Measurements from ENCODE around the gene RIT2.
"Not testable (repeated sequence)": the region's sequence is repeated elsewhere in the genome, so short reads cannot be mapped to it uniquely, and the experiment has no call there.

Gene RIT2

DNA sequence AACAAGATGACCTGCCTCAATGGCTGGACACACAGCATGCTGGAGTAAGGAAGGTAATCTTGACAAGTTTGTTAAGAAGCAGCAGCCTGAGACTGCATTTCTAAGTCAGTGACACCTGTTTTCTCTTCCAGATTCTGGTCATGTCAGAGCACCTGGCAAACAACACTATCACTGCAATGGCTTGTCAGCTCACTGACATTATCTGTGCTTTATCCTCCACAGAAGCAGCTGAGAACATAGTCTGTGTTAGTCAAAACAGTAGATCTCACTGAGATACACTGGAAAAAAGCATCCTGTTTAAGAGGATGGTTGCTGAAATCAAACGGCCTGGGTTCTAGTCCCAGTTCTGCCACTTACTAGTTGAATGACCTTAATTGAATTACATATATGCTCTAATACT, 355.2 kb downstream of the RIT2 start:
- no peak for DNase-seq (ENCODE audit: low read depth in 2 of 2)

DNA sequence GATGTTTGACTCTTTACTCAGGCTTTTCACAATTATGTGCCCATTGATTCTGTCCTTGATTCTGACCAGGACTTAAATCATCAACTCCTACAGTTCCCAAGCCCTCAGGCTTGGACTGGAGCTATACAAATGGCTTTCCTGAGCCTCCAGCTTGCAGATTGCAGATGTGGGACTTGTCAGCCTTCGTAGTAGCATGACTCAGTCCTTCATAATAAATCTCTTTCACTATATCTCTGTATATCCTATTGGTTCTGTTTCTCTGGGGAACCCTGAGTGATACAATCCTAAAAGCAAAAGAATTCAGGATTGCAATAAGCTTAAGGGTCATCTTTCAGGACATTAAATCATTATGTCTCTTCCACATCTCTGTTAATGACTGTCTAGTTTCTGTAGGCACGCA, 356.6 kb downstream of the RIT2 start:
- no peak for DNase-seq (ENCODE audit: low read depth in 2 of 2)

- no peak for DNase-seq (ENCODE audit: low read depth in 2 of 2)
Observed at GRCh38 chr18:42756214-42756613, 359.3 kb downstream of the RIT2 start.

GRCh38 chr18:42752916-42753315, 362.6 kb downstream of the RIT2 start:
- DNase-seq (ENCODE audit: low read depth in 2 of 2) = no peak

DNA sequence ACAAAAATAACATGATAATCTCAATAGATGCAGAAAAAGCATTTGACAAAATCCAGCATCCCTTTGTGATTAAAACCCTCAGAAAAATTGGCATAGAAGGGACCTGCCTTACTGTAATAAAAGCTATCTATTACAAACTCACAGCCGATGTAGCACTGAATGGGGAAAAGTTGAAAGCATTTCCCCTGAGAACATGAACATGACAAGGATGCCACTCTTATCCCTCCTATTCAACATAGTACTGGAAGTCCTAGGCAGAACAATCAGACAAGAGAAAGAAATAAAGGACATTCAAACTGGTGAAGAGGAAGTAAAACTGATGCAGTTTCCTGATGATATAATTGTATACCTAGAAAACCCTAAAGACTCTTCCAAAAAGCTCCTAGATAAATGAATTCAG, 368.7 kb downstream of the RIT2 start:
- DNase-seq (ENCODE audit: low read depth in 2 of 2) = no peak

DNA sequence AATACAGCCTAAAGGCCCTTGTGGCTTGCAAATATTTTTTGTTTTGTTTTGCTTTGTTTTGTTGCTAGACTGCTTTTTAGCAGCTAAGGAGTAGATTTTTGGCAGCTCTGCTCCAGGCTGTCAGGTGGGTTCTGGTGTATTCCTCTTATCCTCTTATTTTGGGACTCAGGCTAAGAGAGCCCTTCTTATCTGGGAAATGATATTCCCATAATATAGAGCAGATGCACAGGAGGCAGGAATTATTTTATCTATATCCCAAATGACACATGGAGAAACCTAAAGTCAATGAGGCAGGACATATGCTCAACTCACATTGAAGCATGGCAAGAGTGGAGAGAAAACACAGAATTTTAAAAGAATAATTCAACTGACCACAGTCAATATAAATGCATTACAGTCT, 369.6 kb downstream of the RIT2 start:
- DNase-seq (ENCODE audit: low read depth in 2 of 2) = no peak

DNA sequence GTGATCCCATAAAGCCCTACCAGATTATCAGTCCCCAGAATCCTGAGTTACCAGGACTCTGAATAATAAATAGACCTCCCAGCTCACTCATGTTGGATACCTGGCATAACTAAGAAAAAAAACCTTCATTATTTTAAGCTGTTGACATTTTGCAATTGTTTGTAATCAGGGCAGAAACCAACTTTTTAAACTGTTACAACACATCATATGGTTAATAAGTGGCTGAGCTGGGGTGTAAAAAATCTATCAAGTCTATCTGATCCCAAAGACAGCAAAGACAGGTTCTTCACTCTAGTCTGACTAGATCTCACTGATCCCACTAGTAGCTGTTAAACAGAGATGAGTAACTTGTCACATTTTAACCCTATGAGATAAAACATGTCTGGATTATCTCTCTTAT, 370.3 kb downstream of the RIT2 start:
- DNase-seq (ENCODE audit: low read depth in 2 of 2) = no peak

GRCh38 chr18:42743373-42744138, 371.9 kb downstream of the RIT2 start:
- DNase-seq (ENCODE audit: low read depth in 2 of 2) = no peak

GRCh38 chr18:42742969-42743368, 372.5 kb downstream of the RIT2 start:
- no peak for DNase-seq (ENCODE audit: low read depth in 2 of 2)

- no peak for DNase-seq (ENCODE audit: low read depth in 2 of 2)
Observed at GRCh38 chr18:42742474-42742873, 373.0 kb downstream of the RIT2 start.

DNA sequence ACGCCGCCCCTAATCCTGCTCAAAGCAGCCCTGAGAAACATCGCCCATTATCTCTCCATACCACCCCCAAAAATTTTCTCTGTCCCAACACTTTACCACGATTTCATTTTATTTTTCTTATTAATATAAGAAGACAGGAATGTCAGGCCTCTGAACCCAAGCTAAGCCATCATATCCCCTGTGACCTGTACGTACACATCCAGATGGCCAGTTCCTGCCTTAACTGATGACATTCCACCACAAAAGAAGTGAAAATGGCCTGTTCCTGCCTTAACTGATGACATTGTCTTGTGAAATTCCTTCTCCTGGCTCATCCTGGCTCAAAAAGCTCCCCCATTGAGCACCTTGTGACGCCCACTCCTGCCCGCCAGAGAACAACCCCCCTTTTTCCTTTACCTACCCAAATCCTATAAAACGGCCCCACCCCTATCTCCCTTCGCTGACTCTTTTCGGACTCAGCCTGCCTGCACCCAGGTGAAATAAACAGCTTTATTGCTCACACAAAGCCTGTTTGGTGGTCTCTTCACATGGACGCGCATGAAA, 373.6 kb downstream of the RIT2 start:
- DNase-seq (ENCODE audit: low read depth in 2 of 2) = not testable (repeated sequence)

DNA sequence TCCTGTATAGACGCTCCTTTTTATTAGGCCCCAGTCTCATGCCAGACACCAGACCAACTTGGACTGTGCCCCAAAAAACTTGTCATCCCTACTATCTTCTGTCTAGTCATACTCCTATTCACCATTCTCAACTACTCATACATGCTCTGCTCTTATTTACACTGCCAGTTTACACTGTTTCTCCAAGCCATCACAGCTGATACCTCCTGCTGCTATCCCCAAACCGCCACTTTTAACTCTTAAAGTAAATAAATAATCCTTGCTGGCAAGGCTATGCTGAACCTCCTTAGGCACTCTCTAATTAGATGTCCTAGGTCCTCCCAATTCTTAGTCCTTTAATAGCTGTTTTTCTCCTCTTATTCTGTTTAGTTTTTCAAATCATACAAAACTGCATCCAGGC, 374.2 kb downstream of the RIT2 start:
- not testable (repeated sequence) for DNase-seq (ENCODE audit: low read depth in 2 of 2)

DNA sequence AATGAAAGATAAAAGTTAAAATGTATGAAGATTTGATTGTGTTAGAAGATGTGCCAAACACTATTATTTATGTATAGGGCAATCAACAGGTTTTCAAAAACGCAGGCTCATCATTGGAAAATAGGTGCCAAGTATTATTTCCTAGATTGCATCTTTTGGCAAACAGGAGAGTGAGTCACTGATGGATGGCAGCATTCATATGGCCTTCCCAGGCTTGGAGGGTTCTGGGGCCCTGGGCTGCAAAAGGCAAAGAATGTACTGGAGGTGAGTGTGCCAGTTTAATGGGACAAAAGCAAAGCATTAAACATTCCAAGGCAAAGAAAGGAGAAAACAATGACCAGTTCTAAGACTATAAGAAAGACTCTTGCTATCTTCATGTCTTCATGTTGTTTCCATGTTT, 379.4 kb downstream of the RIT2 start:
- no peak for DNase-seq (ENCODE audit: low read depth in 2 of 2)

GRCh38 chr18:42734520-42734919, 381.0 kb downstream of the RIT2 start:
- DNase-seq (ENCODE audit: low read depth in 2 of 2) = no peak

DNA sequence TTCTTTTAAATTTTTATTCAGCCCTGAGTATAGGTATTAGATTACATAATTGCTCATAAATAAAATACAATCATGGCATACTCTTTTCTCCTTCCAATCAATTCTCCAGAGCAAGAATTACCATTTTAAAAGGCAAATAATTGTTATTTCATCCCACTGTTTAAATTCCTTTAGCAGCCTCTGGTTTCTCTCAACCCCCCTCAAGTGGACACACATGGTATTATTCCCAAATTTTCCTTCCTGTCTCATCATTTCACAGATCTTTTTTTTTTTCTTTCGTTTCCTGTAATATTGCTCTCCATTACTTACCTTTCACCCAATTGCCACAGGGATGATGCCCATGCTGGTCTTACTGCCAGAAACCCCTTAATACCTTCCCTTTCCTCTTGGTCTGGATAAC, 385.2 kb downstream of the RIT2 start:
- no peak for DNase-seq (ENCODE audit: low read depth in 2 of 2)

- no peak for DNase-seq (ENCODE audit: low read depth in 2 of 2)
Observed at GRCh38 chr18:42719221-42719620, 396.3 kb downstream of the RIT2 start.

- DNase-seq (ENCODE audit: low read depth in 2 of 2) = no peak
Observed at GRCh38 chr18:42712065-42712464, 403.4 kb downstream of the RIT2 start.

DNA sequence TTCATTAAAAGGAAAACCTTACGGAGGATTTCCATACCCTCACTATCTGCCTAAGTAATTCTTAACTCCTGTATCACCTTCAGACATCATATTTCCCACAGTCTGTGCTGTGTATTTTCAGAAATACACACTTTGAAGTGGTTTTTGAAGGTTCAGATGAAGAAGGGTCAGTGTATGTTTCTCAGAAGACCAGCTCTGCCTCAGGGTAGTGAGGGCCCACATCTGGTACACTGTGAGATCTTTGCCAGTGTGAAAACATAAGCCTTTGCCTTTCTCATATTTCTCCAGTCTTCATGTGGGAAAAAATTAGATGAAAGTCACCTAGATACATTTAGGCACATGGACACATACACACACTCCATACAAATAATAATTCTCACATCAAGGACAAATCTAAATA, 408.4 kb downstream of the RIT2 start:
- DNase-seq (ENCODE audit: low read depth in 2 of 2) = no peak

- DNase-seq (ENCODE audit: low read depth in 2 of 2) = no peak
Observed at GRCh38 chr18:42706618-42707017, 408.9 kb downstream of the RIT2 start.

DNA sequence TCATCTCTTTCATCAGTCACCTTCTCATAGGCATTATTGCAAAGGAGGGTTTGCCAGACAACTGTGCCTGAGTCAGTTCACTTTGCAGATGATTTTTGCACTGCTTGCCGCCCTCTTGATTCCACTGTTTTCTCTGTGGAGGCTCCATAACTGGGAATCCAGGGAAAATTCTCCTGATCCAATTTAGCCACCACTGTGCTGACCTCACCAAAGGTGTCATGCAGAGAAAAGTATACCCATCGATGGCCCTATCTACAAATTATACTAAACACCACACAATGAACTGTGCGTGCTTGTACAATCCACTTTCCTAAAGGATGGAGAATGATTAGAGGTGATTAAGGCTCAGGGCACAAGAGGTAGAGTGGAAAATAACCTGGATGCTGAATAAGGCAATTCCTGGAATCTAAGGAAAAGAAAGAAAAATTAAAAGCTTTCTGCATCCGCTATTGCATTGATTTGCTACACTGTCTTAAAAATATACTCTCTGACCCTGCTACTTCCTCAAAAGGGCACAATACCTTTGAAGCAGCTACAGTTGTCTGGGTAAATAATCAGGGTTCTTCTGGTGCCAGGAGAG, 409.4 kb downstream of the RIT2 start:
- no peak for DNase-seq (ENCODE audit: low read depth in 2 of 2)

All from activated CD8-positive, alpha-beta memory T cell treated with anti-CD3 and anti-CD28 coated beads for 4 hours (primary cell).